DOHH2 (cell line): Measurements from ENCODE around the gene PLPP3.

Source experiments
- EZH2phosphoT487 ChIP-seq: fragments of 200-600 bp; sonication (generic); IDR thresholded peaks from 2 replicates; pipeline ENCODE4 v1.6.1; 2017; ENCODE audit warnings: borderline replicate concordance, mild to moderate bottlenecking, antibody characterized with exemption, low read length, moderate library complexity, mixed read lengths
- TF ChIP-seq, protein P1 (sequence below): fragments of 200-600 bp; sonication (generic); IDR thresholded peaks from one replicate; pipeline ENCODE4 v1.5.1; 2014; ENCODE audit warnings: antibody characterized with exemption, mild to moderate bottlenecking, low read depth, low read length; ENCODE audit not compliant: poor library complexity, severe bottlenecking

DNA sequence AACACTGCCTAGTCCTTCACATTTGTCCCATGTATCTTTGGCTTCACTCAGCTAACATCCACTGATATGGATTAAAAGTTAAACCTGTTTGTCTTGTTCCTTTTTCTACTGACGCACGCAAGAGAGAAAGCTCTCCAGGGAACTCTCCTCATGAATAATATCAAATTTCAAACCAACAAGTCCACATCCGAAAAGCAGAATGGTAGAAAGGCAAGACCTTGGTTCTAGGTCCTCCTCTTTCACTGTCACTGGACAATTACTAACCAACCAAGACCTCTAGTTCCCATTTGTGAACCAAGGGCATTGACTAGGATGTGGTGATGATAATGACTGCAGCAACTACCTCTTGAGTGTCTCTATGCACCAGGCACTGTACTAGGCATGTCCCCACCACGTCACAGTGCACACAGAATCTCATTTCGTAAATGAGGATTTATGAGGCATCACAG lies 8.4 kb downstream of the PLPP3 start:
- TF ChIP-seq, protein P1, sequence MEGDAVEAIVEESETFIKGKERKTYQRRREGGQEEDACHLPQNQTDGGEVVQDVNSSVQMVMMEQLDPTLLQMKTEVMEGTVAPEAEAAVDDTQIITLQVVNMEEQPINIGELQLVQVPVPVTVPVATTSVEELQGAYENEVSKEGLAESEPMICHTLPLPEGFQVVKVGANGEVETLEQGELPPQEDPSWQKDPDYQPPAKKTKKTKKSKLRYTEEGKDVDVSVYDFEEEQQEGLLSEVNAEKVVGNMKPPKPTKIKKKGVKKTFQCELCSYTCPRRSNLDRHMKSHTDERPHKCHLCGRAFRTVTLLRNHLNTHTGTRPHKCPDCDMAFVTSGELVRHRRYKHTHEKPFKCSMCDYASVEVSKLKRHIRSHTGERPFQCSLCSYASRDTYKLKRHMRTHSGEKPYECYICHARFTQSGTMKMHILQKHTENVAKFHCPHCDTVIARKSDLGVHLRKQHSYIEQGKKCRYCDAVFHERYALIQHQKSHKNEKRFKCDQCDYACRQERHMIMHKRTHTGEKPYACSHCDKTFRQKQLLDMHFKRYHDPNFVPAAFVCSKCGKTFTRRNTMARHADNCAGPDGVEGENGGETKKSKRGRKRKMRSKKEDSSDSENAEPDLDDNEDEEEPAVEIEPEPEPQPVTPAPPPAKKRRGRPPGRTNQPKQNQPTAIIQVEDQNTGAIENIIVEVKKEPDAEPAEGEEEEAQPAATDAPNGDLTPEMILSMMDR, result no peak
- no peak for TF ChIP-seq EZH2phosphoT487
